Measurements from ENCODE around the gene FOXE1.

- TF ChIP-seq YY1 (IDR thresholded peaks at IDR 0.05; ENCODE audit: low read depth, low read length) (no peak), USF1 (IDR thresholded peaks at IDR 0.05; ENCODE audit: borderline replicate concordance, extremely low read length, insufficient read depth, low read depth, low read length) (no peak), ELK1 (IDR thresholded peaks at IDR 0.05; ENCODE audit: low read depth, low read length) (no peak), CBX3 (IDR thresholded peaks at IDR 0.05; ENCODE audit: borderline replicate concordance, low read depth) (no peak), ZNF274 (IDR thresholded peaks at IDR 0.05; ENCODE audit: insufficient read depth, insufficient read length) (no peak), CTCF (IDR thresholded peaks at IDR 0.05 in 2 of 3, conservative IDR thresholded peaks at IDR 0.05 in 1 of 3; ENCODE audit: control insufficient read depth in 2 of 3, extremely low read depth in 1 of 3, insufficient read depth in 1 of 3, low read depth in 3 of 3, low read length in 3 of 3) (no peak), CHD2 (IDR thresholded peaks at IDR 0.05; ENCODE audit: borderline replicate concordance, low read depth, low read length) (no peak), POLR2AphosphoS2 (IDR thresholded peaks at IDR 0.05; ENCODE audit: low read depth, low read length) (no peak), ESRRA (IDR thresholded peaks at IDR 0.05; ENCODE audit: low read length) (no peak), TCF7 (IDR thresholded peaks at IDR 0.05; ENCODE audit: borderline replicate concordance) (no peak), POLR2AphosphoS5 (IDR thresholded peaks at IDR 0.05; ENCODE audit: low read length) (no peak), TARDBP (IDR thresholded peaks at IDR 0.05; ENCODE audit: borderline replicate concordance) (no peak), USF2 (IDR thresholded peaks at IDR 0.05; ENCODE audit: borderline replicate concordance, low read depth, low read length) (no peak), TAF1 (IDR thresholded peaks at IDR 0.05; ENCODE audit: borderline replicate concordance, low read depth, low read length) (no peak)
Measured at GRCh38 chr9:97873425-97873824, 20.4 kb downstream of the FOXE1 start.
